NCI-H82 (cell line): ENCODE measurements around the gene INPP5E.

Source experiments
- DNase-seq: peaks from one replicate; lab custom pipeline; 2025; lab: John Stamatoyannopoulos, UW

Gene INPP5E, protein sequence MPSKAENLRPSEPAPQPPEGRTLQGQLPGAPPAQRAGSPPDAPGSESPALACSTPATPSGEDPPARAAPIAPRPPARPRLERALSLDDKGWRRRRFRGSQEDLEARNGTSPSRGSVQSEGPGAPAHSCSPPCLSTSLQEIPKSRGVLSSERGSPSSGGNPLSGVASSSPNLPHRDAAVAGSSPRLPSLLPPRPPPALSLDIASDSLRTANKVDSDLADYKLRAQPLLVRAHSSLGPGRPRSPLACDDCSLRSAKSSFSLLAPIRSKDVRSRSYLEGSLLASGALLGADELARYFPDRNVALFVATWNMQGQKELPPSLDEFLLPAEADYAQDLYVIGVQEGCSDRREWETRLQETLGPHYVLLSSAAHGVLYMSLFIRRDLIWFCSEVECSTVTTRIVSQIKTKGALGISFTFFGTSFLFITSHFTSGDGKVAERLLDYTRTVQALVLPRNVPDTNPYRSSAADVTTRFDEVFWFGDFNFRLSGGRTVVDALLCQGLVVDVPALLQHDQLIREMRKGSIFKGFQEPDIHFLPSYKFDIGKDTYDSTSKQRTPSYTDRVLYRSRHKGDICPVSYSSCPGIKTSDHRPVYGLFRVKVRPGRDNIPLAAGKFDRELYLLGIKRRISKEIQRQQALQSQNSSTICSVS

DNA sequence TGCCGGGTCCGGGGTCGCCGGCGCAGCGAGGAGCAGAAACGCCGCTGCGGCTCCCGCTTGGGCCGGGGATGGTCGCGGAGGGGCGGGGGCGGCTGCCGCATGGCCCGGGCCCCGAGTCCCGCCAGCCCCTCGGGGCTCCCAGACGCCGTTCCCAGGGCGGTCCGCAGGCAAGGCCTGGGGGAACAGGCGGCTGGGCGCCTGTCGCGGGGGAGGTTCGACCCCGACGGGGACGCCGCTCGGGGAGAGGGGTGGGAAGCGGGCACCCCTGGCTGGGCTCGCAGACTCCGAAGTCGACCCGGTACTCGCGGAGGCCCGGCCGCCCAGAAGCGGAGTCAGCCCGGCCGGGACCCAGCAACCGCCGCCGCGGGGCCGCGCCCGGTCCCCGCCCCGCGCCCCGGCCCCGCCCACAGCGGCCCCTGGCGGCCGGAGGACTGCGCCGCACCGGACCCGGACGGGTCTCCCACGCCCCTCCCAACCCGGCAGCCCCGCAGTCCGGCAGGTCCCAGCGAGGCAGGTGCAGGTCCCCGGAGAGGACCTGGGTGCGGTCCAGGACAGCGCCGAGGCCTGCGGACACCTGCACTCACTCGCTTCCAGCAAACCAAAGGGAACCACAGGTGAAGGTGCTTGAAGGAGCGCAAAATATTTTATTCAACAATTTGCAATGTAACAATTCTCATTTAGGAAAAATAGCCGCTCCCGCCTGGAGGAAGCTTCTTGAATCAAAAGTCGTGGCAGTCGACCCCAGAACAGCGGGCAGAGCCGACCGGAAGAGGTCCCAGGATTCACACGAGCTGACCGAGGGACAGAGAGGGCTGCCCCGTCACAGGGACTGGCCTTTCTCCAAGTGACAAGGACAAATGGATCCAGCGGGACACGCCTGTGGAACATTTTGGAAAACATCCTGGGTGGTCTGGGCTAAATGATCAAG lies at the start of gene INPP5E:
TSS of gene INPP5E (minus strand) at position 365 of the 928 bp plus-strand sequence. CDS start 426 bp downstream, outside the sequence.
- peak; percentile 65 for DNase-seq

DNA sequence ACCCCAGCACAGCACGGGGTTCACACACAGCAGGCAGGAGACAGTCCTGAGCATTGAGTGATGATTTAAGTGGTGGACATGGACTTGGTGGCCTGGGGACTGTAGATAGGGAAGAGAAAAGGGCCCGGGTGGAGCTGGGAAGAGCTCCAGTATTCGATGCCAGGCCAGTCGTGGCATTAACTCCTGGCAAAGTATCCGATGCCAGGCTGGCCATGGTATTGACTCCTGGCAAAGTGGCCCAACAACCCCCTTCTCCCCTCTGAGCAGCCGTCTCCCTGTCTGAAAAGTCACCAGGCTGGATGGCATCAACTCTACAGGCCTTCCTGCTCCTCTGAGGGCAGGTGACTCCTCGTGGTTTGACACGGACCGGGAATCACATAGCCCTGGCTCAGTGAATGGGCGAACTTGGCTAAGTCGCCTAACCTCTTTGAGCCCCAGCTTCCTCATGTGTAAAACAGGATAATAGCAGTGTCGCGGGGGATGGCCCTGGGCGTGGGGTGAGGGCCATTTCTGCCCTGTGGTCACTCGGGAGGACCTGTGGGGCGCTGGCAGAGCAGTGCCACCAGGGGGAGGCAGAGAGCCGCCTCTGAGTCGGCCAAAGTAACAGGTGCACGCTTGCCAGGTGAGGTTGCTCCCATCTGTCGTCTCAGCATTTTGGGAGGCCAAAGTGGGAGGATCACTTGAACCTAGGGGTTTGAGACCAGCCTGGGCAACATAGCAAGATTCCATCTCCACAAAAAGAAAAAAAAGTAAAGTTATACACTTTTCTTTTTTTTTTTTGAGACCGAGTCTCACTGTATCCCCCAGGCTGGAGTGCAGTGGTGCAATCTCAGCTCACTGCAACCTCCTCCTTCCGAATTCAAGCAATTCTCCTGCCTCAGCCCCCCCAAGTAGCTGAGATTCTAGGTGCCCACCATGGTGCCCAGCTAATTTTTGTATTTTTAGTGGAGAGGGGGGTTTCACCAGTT lies 48.9 kb upstream of the INPP5E start:
- DNase-seq, result peak; percentile 68

DNA sequence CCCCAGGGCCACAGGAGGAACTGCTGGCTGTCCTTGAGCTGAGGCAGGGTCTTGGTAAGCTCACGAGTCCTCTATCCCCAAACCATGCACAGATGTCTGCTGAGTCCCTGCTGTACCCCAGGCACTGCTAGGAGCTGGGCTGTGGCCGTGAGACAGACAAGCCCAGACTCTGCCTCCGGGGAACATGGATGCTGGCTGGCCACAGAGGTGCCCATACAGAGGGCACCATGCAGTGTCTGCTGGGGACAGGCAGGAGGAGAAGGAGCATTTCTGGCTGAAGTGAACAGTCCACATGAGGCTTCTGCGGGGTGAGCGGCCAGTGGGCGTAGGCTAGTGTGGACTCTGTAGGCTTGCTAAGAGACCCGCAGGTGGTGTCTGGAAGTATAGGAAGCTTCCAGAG lies 48.0 kb upstream of the INPP5E start:
- DNase-seq, result no peak

DNA sequence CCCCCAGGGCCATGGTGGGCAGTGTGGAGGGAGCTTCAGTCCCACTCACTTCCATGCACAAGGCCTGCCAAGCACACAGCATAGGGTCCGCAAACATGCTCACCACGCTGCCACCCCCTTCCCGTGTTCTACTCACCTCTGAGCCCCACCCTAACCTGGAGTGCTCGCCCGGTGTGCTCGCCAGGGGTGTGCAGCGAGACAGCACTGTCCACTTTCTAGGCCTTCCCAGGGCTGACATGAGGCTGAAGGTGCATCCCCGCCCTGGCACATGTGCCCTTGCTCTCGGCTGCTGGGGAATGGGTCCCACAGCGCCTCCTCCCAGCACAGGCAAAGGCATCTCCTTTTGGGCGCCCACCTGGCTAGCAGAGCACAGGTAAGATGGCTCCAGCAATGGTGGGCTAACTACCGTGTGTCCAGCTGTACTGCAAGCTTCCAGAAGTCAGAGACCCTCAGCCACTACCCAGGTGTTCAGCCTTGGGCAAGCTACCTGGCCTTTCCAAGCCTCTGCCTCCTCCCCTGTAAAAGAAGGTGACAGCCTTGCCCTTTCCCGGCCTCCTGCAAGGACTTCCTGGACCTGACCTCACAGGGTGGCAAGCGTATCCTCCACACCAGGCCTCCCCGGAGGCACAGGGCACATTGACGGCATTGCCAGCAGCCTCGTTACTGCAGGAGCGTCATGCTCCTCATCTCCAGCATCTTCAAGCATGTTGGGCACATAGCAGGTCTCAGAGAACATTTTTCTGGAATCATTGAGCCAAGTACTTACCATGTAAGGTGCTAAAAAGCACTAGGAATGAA lies 47.4 kb upstream of the INPP5E start:
- DNase-seq, result no peak

DNA sequence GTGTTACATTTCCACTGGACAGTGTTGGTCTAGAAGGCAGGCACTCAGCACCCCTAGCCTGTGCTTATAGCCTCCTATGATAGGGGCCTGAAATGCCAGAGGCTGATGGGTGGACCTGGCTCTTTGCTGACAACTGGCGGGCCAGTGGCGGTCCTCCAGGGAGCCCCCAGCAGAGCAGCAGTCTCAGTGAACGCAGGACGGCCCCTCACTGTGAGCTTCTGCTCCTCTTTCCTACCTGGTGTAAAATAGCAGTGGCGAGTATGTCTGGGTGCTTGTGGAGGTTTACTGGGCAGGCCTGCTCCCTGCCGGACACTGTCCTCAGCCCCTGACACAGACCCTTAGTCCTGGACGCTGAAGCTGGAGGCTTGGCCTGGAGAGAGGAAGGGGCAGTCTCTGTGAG lies 46.5 kb upstream of the INPP5E start:
- no peak for DNase-seq

DNA sequence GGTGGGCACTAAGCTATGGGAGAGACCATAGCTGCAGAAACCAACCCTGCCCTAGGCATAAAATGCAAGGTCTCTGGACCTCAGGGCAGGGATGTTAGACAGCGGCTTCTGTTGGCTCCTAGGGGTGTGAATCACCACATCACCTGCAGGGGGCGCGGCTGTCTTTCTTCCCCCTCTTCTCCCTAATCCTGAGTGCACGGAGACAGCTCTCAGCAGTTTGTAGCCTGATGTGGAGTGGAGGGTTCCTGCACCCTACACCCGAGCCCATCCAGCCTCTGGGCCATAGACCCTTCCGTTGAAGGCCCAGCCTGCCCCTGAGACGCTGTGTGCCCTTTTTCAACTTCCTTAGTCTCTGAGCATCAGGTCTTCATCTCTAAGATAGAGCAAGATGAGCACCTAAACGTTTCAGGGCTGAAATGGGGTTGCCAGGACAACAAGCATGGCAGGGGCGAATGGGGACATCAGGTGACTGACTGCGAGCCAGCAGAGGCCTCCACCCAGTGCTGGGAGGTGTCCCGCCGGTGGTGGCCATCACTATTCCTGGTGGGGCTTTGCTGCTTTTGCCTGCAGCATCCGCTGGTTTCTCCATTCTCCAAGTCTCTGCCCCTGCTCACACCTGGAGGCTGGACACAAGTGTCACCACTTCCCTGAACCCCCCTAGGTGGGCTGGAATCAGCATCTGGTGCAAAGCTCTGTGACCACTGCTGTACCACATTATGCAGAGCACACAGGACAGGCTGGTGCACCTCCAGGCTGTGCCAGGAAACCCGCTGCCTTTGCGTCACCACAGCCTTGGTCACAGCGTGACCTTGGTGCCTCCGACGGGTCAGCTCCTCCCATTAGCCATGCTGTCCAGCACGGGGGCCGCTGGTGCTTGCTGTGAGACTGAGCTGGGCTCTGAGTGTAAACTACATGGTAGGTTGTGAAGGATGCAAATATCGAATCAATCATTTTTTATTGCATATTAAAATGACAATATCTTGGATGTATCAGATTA lies 45.7 kb upstream of the INPP5E start:
- peak; percentile 90 for DNase-seq

DNA sequence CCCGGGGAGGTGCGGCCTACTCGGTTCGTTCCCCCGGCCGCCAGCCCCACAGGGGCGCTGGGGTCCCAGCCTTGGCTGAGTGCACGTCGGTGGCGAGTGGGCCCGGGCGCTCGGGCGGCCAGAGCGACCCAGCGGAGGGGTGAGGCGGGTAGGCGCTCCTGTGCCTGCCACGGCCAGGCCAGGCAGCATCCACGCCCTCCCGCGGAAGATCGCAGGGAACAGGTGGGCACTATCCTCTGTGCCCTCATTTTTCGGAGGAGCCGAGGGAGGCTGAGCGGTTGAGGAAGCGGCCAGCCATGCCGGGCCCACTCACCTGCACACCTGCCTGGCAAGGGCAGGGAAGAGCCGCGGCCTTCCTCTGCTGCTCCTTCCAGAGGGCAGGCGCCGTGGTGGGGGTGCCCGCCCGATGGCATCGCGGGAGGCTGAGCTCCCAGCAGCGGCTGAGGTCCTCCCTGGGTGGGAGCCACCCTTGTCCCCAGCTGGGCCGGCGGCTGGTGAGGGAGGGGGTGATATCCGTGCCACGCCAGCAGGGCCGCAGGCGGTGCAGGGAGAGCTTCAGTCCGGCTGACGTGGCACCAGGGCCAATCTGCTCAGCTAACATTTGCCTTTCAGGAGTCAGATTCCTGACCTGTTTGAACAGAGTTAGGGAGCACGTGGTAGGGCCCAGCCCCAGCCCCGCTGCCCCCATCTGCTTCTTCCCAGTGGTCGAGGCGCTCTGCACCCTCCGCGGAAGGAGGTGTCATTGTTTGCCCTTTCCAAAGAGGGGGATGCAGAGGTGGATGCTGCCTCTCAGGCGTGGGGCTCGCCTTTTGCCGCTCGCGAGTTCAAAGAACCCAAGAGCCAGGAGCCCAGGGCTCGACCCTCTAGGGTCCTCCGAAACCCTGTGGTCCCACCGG lies 44.8 kb upstream of the INPP5E start:
- DNase-seq, result no peak

DNA sequence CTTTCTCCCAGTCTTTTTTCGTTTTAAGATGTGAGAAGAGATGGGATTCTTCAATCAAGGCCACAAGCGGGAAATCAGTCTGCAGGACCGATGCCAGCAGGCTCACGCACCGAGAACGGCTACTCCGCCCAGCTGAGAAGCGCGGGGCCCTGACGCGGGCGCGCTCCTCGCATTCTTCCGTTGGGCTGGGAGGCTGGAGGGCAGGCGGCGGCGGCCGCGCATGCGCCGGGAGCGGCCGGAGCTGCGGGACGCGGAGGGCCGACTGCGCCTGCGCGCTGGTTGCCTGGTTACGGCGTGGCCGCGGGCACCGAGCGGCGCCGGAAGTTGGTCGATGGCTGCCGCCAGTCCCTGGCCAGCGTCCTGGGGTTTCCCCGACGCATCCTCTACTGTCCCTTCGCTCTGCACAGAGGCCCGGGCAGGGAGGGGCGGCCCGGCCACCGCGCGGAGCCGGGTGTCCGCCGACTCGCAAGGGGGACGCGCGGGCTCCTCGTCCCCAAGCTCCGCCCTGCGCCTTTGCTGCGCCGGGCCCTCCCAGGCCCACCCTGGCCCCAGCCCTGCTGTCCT lies 44.0 kb upstream of the INPP5E start:
- peak; percentile 92 for DNase-seq

DNA sequence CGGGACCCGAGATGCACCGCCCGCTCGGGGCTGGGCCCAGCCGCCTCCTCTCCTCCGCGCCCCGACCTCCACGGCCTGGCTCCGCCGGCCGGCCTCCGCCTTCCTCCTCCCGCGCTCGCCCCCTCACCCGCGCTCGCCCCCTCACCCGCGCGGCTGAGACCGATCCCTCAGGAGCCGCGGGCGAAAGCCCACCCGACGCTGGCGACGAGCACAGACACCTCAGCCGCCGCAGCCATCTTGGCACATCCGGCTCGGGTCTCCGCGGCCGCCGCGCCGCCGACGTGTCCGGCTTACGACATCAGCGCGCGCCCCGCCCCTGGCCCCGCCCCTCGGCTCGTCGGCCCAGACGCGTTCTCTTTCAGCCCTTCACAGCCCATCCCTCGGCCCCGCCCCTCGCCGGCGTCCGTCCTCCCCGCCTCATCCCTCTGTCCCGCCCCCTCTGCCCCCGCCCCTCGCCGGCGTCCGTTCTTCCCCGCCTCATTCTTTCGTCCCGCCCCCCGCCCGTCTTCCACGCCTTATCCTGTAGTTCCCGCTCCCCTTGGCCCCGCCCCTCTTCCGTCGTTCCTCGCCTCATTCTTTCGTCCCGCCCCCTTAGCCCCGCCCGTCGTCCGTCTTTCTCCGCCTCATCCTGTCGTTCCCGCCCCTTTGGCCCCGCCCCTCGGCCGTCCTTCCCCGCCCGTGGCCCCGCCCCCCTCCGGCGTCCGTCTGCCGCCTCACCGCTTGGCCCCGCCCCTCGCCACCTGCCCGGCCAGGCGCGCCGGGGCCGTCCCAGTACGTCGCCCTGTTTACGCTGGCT lies 43.3 kb upstream of the INPP5E start, which contains the start of gene SEC16A:
TSS of gene SEC16A (minus strand) at position 248 of the 796 bp plus-strand sequence. CDS start 5,425 bp downstream, outside the sequence.
- peak; percentile 99 for DNase-seq

DNA sequence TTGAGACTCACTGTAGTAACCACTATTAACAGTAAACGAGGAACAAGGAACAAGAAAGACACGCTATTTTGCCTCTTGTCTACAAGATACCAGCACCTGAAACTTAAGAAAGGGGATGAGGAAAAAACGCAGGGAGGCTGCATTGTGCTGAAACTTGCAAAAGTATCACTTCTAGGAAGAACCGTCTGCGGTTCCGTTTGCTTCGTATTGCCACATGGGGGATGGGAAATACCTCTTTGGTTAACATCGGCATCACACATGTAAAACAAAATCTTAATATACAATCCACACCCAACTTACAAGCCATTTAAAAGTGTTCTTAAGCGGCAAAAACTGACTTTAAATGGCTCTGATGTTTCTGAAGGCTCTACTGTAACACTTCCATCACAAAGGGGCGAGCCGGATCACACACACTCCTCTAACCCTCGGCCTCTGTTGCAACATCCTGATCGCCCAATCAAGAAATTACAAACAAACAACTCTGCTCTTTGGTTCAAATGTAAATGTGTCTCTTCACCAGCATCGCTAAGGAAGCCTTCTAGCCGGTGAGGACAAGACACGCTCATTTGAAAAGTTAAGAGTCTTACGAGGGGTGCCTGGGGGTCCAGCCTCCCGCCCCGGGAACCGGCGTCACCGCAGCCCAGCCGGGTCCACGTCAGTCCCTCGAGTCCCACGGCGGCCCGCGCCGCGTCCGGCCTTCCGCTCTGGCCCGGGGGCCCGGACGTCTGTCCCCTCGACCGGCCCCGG lies 42.6 kb upstream of the INPP5E start:
- DNase-seq, result peak; percentile 53

DNA sequence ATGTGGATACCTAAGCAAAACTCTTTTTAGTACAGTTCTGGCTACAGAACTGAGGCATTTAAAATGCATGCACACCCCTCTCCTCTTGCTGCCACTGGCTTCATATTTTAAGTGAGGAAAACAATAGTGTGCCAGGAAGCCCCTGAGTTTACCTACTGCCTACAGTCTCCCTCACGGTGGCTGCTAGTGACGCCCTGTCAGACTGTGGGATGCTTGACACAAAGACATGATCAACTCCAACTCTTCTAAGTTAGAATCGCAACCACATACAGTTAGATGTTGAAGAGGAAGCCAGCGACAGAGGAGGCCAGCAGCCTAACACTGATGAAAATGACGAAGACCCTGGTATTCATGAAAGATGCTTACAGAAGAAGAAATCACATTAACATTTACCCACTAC lies 41.9 kb upstream of the INPP5E start:
- DNase-seq, result no peak

DNA sequence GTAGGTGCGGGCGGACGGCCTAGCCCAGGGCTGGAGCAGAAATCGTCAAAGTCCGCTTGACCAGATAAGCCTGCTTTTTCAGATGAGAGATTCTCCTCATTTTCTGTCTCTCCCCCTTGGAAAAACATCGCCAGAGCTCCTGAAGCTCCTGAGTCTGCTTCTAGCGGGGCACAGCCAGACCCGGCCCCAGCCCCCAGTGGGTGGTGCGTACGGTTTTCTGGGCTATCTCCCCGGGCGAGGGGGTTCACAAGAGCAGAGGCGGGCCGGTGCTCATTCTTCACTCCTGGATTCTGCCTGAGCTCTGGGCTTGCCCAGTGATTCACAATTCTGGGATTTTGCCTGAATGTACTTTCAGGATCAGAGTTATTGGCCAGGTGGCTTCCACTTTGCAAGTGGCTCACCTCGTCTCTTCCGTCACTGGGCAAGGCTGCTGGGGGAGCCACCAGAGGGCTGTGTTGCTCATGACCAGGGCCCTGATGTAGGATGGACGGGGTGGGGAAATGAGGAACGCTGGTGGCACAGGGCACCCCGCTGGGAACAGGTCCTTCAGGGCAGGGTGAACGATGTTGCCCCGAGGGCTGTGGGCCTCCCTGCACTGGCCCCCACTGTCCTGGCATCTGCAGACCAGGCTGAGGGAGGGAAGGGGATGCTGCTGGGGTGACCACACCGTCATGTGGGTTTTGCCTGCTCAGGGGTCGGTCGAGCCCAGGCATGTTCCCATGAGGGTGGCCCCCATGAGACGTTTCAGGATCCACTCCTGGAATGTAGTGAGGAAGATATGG lies 36.9 kb upstream of the INPP5E start:
- no peak for DNase-seq

DNA sequence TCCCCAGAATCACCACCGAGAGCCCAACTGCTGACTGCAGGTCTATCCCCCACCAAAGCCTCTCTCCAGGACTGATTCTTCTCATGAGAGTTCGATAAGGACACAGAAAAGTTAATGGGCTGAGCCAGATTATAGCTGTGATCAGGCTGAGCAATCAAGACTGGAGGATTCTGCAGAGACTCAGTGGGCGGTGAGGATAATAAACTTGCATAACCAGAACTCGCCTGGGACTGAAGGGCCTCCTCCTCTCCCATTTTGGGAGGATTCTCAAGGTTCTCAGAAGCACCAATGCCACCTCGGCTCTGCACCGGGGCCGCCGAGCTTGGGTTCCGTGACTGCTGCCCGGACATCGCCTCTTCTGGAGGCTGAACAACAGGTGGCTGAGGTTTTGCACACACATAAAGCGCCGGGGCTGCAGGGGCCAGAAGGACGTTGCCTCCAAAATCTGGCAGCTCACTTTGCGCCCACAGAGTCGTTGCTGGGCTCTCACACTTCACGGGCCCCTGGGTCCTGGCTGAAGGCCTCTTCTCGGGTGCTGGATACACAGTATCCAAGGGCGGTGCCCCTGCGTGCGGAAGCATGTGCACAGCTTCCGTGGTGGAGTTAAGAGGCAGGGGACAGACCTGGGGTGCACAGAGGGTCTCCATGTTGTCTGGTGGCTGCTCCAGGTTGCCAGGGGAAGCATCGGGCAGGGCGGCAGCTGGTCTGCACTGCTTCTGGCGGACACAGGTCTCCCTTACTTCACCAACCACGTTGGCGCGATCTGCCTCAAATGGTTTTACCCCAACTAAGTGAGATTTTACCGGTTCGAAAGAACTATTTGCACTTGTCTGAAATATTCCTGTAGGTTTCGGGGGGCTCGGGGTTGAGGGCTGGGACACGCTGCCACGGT lies 35.6 kb upstream of the INPP5E start:
- DNase-seq, result no peak

DNA sequence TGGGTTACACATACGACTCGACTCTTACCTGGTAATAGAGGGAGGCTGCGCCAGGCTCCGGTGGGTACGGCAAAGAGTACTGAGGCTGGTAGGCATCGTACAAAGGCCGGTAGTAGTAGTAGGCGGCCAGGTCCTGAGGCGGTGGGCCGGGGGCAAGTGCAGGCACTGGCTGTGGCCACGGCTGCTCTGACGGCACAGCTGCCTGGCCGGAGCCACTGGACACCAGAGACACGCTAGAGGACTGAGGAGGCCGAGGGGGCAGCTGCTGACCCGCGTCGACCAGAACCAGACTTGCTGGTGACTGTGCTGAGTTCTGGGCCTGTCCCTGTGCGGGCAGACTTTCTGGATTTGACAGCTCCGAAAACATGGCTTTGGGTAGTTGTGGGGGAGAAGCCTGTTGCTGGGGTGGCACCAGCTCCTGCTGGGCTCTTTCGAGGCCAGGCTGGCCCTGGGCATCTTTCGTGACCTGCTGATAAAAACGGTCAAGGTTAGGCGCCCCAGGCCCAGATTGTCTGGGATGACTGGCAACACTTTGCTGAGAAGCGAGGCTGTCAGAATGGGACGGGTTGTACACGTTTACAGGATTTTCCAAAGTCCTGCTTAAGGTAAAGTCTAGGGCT lies 34.5 kb upstream of the INPP5E start:
- DNase-seq, result no peak
